Stimulated activated CD4-positive, alpha-beta T cell treated with anti-CD3 and anti-CD28 coated beads, Interleukin-4, amount 100 ng/mL, for 4 hours (primary cell): ENCODE measurements around the gene FAM3D.
"Not testable (repeated sequence)": the region's sequence is repeated elsewhere in the genome, so short reads cannot be mapped to it uniquely, and the experiment has no call there.

Source experiments
- DNase-seq, 2 experiments: peaks; one replicate each; pipeline ENCODE4 v3.0.0-alpha.2; 2020

FAM3D gene

DNA sequence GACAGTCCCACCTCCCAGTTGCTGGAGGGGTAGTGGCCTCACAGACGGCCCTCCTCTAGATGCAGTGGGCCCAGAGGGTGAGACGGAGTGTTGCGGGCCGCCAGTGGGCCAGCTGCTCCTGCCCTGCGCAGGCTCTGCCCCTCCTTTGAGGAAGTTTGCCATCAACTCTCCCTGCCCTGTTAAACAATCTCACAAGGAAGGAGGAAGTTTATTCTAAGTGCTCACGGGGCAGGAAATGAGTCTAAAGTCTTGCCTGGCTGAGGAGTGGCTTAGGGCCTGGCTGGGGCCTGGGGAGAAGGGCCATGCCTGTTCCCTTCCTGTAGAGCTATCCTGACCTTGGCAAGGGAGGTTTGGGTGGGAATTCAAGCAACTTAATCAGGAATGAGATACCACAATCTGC, at the start of gene FAM3D:
TSS of gene FAM3D (minus strand) at position 92 of the 400 bp plus-strand sequence. CDS start 11,211 bp downstream, outside the sequence.
- DNase-seq, result no peak

DNA sequence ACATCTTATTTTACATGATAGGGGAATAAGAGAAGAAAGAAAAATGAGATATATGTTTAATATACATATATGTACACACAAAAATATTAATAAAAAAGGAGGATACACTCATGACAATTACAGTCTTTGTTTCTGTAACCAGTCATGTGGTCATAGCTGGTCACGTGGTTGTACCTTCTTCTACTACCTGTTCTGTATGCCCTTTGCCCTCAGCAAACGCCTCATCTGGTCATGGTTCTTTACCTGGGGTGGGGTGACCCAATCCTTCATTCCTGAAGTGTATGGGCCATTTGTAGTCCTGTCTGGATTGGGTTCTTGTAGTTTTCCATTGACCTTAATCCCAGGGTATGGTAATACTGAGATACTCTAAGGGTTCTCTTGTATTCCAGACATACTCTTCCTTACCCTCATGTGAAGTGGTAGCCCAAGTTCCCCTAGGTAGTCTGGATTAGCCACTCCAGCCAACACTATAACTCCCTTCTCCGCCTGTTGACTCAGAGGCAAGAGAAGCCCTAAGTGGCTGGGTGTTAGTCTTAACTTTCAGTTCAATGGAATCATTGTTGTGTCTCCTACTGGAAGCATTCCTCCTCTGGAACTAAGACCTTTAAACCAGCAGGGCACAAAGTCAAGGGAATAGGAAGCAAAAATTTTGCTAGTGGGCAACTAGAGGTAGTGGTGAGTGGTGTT, 47.3 kb upstream of the FAM3D start:
- no peak for DNase-seq

GRCh38 chr3:58711871-58712270, 45.3 kb upstream of the FAM3D start:
- no peak for DNase-seq

GRCh38 chr3:58708983-58709382, 42.4 kb upstream of the FAM3D start:
- DNase-seq, result not testable (repeated sequence)

- no peak for DNase-seq
These were observed 41.7 kb upstream of the FAM3D start for GRCh38 chr3:58708116-58708791.

DNA sequence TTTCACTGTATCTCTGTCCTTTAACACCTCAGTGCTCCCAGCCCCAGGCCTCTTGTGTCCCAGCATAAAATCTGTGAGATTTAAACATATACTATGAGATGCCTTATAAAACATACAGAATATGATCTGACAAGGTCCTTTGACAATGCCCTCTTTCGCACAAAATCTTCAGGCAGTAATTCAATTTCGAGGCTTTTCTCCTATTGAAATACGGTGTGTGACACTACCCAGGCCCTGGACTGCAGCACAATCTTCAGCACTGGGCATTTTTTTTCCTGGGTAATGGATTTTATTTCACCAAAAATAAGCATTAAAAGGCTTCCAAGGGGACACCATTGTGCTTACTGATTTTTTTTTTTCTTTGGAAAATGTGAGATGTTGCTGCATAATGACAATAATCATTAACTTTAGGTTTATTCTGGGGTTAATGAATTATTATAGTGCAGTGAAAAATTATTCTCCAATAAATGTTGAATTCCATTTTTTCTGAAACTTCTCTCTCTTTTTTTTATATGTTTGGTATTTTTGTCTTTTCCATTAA, 40.9 kb upstream of the FAM3D start:
- DNase-seq, result no peak

- DNase-seq, result no peak
These were observed 40.0 kb upstream of the FAM3D start for GRCh38 chr3:58706395-58707167.

DNA sequence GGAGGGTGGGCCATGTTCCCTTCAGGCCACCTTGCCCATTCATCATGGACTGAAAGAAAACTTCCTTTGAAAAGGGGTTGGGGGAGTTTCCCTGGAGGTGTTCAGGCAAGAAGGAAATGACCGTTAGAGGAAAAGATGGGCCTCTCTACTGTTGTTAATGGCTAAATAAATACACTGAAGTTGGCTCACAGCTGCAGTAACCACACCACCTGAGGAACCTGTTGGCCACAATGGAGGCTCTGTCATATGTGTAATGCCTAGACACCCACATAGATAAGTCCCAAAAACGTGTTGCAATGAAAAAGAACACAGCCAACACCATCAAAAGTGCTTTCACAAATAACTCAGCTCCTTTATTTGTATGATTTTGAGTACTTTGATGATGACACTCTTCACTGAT, 38.2 kb upstream of the FAM3D start:
- no peak for DNase-seq

DNA sequence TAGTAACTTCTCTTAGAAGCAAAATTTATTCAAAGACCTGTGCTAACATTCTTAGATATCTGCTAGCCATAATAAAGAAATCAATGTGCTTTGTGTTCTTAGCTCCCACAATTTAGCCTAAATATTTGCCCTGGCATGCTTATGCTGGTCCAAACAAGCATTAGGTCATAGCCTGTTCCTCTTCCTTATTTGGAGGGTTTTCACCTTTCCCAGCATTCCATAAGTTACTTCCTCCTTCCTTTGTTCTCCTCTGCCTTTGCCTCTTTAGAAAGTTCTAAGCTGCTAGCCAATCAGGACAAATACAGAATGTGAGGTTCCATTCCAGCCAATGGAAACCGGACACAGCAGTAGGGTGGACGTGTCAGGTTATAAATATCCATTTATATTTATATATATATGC, 37.7 kb upstream of the FAM3D start:
- DNase-seq, result not testable (repeated sequence)

DNA sequence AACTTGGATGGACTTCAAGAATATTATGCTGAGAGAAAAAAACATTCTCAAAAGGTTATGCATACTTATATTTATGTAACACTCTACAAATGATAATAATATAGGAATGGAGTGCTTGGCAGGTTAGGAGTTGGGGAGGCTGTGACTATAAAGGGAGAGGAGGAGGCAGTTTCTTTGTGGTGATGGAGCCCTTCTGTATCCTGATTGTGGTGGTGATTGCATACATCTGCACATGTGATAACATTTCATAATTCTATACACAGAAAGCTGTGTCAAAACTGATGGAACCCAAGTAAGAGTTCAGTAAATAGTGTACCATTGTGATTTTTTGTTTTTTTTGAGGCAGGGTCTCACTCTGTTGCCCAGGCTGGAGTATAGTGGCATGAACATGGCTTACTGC, 31.7 kb upstream of the FAM3D start:
- DNase-seq, result no peak

- no peak for DNase-seq
These were observed 31.0 kb upstream of the FAM3D start for GRCh38 chr3:58697561-58697960.

GRCh38 chr3:58696813-58697212, 30.2 kb upstream of the FAM3D start:
- not testable (repeated sequence) for DNase-seq

DNA sequence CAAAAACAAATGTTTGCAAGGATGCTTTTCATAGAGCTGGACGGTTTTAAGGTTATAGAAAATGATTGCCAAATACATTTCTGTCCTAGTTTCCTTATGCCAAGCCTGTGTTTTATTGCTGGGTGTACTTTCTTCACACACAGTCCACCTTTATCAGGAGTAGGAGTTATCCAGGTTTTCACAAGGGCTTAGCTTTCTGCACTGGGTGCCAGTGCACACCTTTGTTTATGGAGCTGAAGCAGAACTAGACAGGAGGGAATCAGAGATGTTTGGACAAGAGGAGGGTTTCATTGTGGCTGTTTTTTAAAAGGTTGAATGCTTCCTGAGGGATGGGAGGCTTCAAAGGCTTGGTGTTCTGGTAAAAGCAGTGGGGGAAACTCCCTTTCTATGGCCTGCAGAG, 29.5 kb upstream of the FAM3D start:
- no peak for DNase-seq

DNA sequence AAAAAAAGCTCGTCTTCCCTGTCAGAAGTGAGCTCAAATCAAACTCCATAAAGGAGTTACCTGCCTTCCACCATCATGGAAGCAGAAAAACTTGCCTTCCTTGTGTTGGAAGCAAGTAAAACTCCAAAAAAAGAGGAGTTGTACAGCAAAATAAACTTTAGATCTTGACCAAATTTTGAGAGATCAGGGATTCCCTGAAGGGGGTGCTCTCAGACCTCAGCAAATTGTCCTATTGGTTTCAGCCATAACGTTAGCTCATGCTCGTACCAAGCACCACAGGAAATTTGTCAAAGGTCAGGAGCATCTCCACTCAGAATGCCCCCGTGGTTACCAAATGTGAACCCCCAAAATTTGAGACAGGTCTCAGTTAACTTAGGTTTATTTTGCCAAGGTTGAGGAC, 28.7 kb upstream of the FAM3D start:
- not testable (repeated sequence) for DNase-seq

DNA sequence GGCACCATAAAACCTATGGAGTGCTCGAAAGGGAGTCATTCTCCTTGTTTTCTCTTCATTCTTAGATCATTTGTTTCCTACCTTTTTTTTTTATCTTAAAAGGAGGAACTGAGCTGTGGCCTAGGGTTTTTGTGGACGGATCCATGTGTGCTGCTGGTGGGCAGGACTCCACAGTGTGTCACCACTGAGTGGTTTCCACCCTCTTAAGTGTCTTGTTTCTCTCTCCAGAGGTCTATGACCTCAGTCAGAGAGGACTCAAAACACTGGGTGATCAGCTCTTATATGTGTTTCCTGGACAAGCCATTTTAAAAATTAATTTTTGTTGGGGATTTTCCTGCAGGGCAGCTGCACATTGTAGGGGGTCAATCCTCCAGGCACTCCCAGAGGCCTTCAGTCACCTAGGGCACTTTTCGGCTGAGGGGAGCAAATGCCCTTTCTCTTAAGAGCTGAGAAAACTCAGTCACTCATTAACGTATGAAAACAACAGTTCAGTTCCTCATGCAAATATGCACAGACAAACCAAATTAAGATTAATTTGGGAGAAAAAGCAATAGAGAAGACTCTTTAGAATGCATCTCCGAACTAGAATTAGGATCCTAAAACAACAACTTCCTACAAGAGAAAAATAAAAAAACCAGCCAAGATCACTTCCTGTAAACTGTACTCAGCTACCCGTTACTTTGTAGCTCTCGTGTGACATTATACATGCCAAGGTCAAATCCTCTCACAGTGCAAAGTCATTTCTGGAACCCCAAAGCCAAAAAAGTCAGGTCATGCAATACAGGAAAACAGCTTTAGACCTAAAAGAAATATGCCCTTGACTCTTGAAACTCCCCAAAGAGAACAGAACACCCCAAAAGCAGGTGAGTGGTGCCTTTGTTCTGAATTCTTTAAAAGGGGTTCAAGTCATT, 27.6 kb upstream of the FAM3D start:
- DNase-seq, result no peak

- DNase-seq, result no peak
These were observed 25.9 kb upstream of the FAM3D start for GRCh38 chr3:58692484-58692883.

GRCh38 chr3:58691997-58692396, 25.4 kb upstream of the FAM3D start:
- DNase-seq, result no peak

- no peak for DNase-seq
These were observed 23.9 kb upstream of the FAM3D start for GRCh38 chr3:58690490-58690889.

- no peak for DNase-seq
These were observed 22.0 kb upstream of the FAM3D start for GRCh38 chr3:58688574-58688973.

DNA sequence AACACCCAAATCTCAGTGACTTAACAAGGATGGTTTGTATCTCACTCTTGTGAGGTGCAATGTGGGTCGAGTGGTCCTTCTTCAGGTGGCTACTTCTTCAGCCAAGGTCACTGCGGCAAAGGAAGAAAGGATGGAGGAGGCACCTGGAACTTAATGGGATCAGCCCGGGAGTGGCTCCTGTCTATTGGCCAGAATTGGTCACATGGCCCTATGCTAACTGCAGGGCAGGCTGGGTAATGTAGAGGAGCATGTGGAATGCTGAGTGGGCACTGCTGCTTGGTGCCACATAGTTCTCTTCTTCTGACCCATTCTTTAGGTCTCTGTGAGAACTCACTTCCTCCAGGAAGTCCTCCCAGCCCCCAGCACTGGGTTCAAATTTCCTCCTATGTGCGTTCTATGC, 20.3 kb upstream of the FAM3D start:
- DNase-seq, result no peak

GRCh38 chr3:58685641-58686040, 19.1 kb upstream of the FAM3D start:
- DNase-seq, result no peak

GRCh38 chr3:58683466-58683865, 16.9 kb upstream of the FAM3D start:
- DNase-seq, result no peak
